HCT116 (cell line): Measurements from ENCODE around the gene KNL1. TPM values are rescaled to one million over a fixed set of nuclear protein-coding genes. Genes with fewer than 3 reads are reported as not detected.

Experiments
- ATAC-seq: fragments of 200-7000 bp; cut with Tn5 transposase; 2 replicates; pipeline ENCODE4 v1.9.1; 2020; ENCODE audit warnings: mild to moderate bottlenecking, moderate library complexity
- BruUV-seq: library from RNA; stranded (reverse); fragments of 400-500 nt; replicated peaks from 2 replicates; lab custom pipeline; 2021; lab: Mats Ljungman, UMichigan
- CTCF ChIA-PET: fragments of 300-600 bp; sonication (Branson Sonifier 250); formaldehyde crosslinking; loops from one replicate; lab custom pipeline; 2021; ENCODE audit warnings: antibody characterized with exemption; lab: Charles Lee
- POLR2A ChIA-PET: fragments of 300-600, 350-600 bp; sonication (Branson Sonifier 250); formaldehyde crosslinking; loops from one replicate; lab custom pipeline; 2021; ENCODE audit warnings: antibody characterized with exemption; lab: Charles Lee
- RAD21 ChIA-PET, 2 experiments: fragments of 300-600 bp; sonication (Branson Sonifier 250); formaldehyde crosslinking; loops; one replicate each; lab custom pipeline; 2023; ENCODE audit warnings: low total read pairs in 2 of 2; ENCODE audit not compliant: uncharacterized antibody in 2 of 2, unreplicated experiment in 2 of 2, low non-redundant PET in 1 of 2; lab: Charles Lee
- DNase-seq: peaks from one replicate; pipeline ENCODE4 v3.0.0-alpha.2; 2010; ENCODE audit warnings: low read depth, low spot score
- H2AFZ ChIP-seq: fragments of 200-600 bp; shearing (Covaris generic), sonication (generic); 2 replicates; pipeline ENCODE4 v1.6.1; 2017; ENCODE audit warnings: low read depth, mixed run types, mixed read lengths, antibody characterized with exemption, low read length; ENCODE audit not compliant: poor library complexity, severe bottlenecking
- H3K27ac ChIP-seq: 2 replicates; pipeline ENCODE4 v1.5.1; 2012; ENCODE audit warnings: low read depth, low read length
- H3K27me3 ChIP-seq: fragments of 200-600 bp; sonication (generic); 2 replicates; pipeline ENCODE4 v1.6.1; 2016; ENCODE audit warnings: mixed run types, low read length, mixed read lengths; ENCODE audit not compliant: insufficient read depth
- H3K36me3 ChIP-seq, 2 experiments: fragments of 200-500 bp in 1 of 2; fragments of 200-600 bp in 1 of 2; sonication (Bioruptor generic) in 1 of 2; sonication (generic) in 1 of 2; 2 replicates each; pipeline versions ENCODE4 v1.5.1 to v1.6.1; 2014 to 2016; ENCODE audit warnings: low read length in 2 of 2, inconsistent platforms in 1 of 2, mixed read lengths in 1 of 2, mixed run types in 1 of 2; ENCODE audit not compliant: insufficient read depth in 2 of 2, control insufficient read depth in 1 of 2
- H3K4me1 ChIP-seq, 2 experiments: fragments of 200-600 bp in 1 of 2; sonication (generic) in 1 of 2; 2 replicates each; pipeline versions ENCODE4 v1.5.1 to v1.6.1; 2012 to 2017; ENCODE audit warnings: low read length in 2 of 2, inconsistent platforms in 1 of 2, mild to moderate bottlenecking in 1 of 2, mixed read lengths in 1 of 2, mixed run types in 1 of 2, moderate library complexity in 1 of 2; ENCODE audit not compliant: insufficient read depth in 2 of 2, control insufficient read depth in 1 of 2
- H3K4me2 ChIP-seq: fragments of 200-600 bp; sonication (generic); 2 replicates; pipeline ENCODE4 v1.6.1; 2017; ENCODE audit warnings: mixed run types, low read length, mixed read lengths
- H3K4me3 ChIP-seq, 2 experiments: fragments of 200-600 bp in 1 of 2; sonication (generic) in 1 of 2; replicated peaks in 1 of 2; 2 replicates each; pipeline ENCODE4 v1.5.1; 2011 to 2016; ENCODE audit warnings: low read length in 2 of 2, control low read depth in 1 of 2, low read depth in 1 of 2, mild to moderate bottlenecking in 1 of 2, mixed read lengths in 1 of 2, mixed run types in 1 of 2
- H3K79me2 ChIP-seq: fragments of 200-600 bp; sonication (generic); 2 replicates; pipeline ENCODE4 v1.6.1; 2017; ENCODE audit warnings: mild to moderate bottlenecking, mixed run types, low read length, moderate library complexity, mixed read lengths; ENCODE audit not compliant: insufficient read depth
- H3K9ac ChIP-seq: fragments of 200-600 bp; sonication (generic); 2 replicates; pipeline ENCODE4 v1.6.1; 2016; ENCODE audit warnings: low read length, mixed read lengths
- H3K9me2 ChIP-seq: fragments of 200-600 bp; sonication (generic), shearing (Covaris generic); 2 replicates; pipeline ENCODE4 v1.6.1; 2017; ENCODE audit warnings: mixed run types, mild to moderate bottlenecking, moderate library complexity; ENCODE audit not compliant: insufficient read depth
- H3K9me3 ChIP-seq, 2 experiments: fragments of 200-500 bp in 1 of 2; fragments of 200-600 bp in 1 of 2; sonication (Bioruptor generic) in 1 of 2; sonication (generic) in 1 of 2; 2 replicates each; pipeline ENCODE4 v1.6.1; 2014 to 2017; ENCODE audit warnings: low read length in 2 of 2, mixed read lengths in 2 of 2, inconsistent platforms in 1 of 2, low read depth in 1 of 2, mild to moderate bottlenecking in 1 of 2, mixed run types in 1 of 2, moderate library complexity in 1 of 2; ENCODE audit not compliant: control insufficient read depth in 1 of 2, insufficient read depth in 1 of 2
- H4K20me1 ChIP-seq: fragments of 200-600 bp; sonication (generic), shearing (Covaris generic); 2 replicates; pipeline ENCODE4 v1.6.1; 2017; ENCODE audit warnings: mixed run types, mild to moderate bottlenecking, moderate library complexity; ENCODE audit not compliant: insufficient read depth
- ATF3 ChIP-seq: IDR thresholded peaks from 2 replicates; pipeline ENCODE4 v1.6.1; 2012
- CBX3 ChIP-seq: IDR thresholded peaks from 2 replicates; pipeline ENCODE4 v1.6.1; 2012; ENCODE audit warnings: low read depth
- CTCF ChIP-seq, 3 experiments: fragments of 200-600 bp in 1 of 3; sonication (generic) in 1 of 3; IDR thresholded peaks in 2 of 3; conservative IDR thresholded peaks in 1 of 3; 2 replicates each; pipeline ENCODE4 v1.5.1; 2012 to 2017; ENCODE audit warnings: low read depth in 2 of 3, low read length in 2 of 3, antibody characterized with exemption in 1 of 3, borderline replicate concordance in 1 of 3, control low read depth in 1 of 3, mild to moderate bottlenecking in 1 of 3, mixed read lengths in 1 of 3, mixed run types in 1 of 3, moderate library complexity in 1 of 3; ENCODE audit not compliant: insufficient read depth in 1 of 3
- EGR1 ChIP-seq: IDR thresholded peaks from 2 replicates; pipeline ENCODE4 v1.6.1; 2012; ENCODE audit warnings: low read depth
- ELF1 ChIP-seq: IDR thresholded peaks from 2 replicates; pipeline ENCODE4 v1.6.1; 2012; ENCODE audit warnings: low read depth, borderline replicate concordance
- EZH2 ChIP-seq: fragments of 200-600 bp; sonication (generic); IDR thresholded peaks from 2 replicates; pipeline ENCODE4 v1.6.1; 2017; ENCODE audit warnings: antibody characterized with exemption, mixed run types
- RAD21 ChIP-seq: IDR thresholded peaks from 2 replicates; pipeline ENCODE4 v1.6.1; 2012; ENCODE audit warnings: low read depth, mild to moderate bottlenecking
- REST ChIP-seq: IDR thresholded peaks from 2 replicates; pipeline ENCODE4 v1.6.1; 2012; ENCODE audit warnings: low read depth
- SRF ChIP-seq: IDR thresholded peaks from 2 replicates; pipeline ENCODE4 v1.6.1; 2012; ENCODE audit warnings: low read depth
- YY1 ChIP-seq: IDR thresholded peaks from 2 replicates; pipeline ENCODE4 v1.6.1; 2011; ENCODE audit warnings: low read length, low read depth, moderate library complexity, mild to moderate bottlenecking; ENCODE audit not compliant: insufficient replicate concordance; ENCODE audit errors: extremely low read depth
- ZNF274 ChIP-seq: fragments of 200-500 bp; sonication (Bioruptor generic); IDR thresholded peaks from 2 replicates; pipeline ENCODE4 v1.6.1; 2014; ENCODE audit warnings: mild to moderate bottlenecking, low read depth, low read length, inconsistent platforms
- intact Hi-C: fragments of 100-400 bp; cut with micrococcal nuclease; formaldehyde crosslinking; loops from 2 replicates; pipeline ENCODE4 v1.10.0; 2022
- total RNA-seq: library from RNA; stranded (reverse); gene quantifications from one replicate; pipeline ENCODE4 v1.2.1, GENCODE V29; 2021; ENCODE audit not compliant: unreplicated experiment

The KNL1 gene
- total RNA-seq, 1 experiment from 2014 or later: 30.6 TPM

- Histone ChIP-seq H2AFZ (no peak overlapping the region), H3K27ac (no peak overlapping the region)
These were observed 53.5 kb downstream of the KNL1 start for GRCh38 chr15:40647523-40647922.

More at GRCh38 chr15:40647523-40647922, 53.5 kb downstream of the KNL1 start:
- BruUV-seq: no TSS peak
- peaks cover 4 to 16% of the 10 kb centered on the region in 2 experiments; a peak in 2 of 4 replicates for H3K36me3 ChIP-seq
- no peak overlapping the region for H3K9ac ChIP-seq
- ChIA-PET CTCF (no interaction called here), RAD21 (no interaction called here), POLR2A (no interaction called here)
- H3K4me1 ChIP-seq: no peaks in the 10 kb centered on the region
- H4K20me1 ChIP-seq: no peaks in the 10 kb centered on the region
- intact Hi-C loops: no loop called here
- no peaks in the 10 kb centered on the region for H3K9me2 ChIP-seq
- H3K27me3 ChIP-seq: no peaks in the 10 kb centered on the region
- no peak overlapping the region for H3K4me2 ChIP-seq
- DNase-seq (no peak), ATAC-seq (no peak)
- H3K79me2 ChIP-seq: no peaks in the 10 kb centered on the region
- TF ChIP-seq YY1: no peak
- no peak for TF ChIP-seq RAD21
- TF ChIP-seq CTCF (IDR thresholded peaks at IDR 0.05 in 2 of 3, conservative IDR thresholded peaks at IDR 0.05 in 1 of 3; ENCODE audit: borderline replicate concordance in 1 of 3, insufficient read depth in 1 of 3, low read depth in 2 of 3, low read length in 2 of 3): no peak
- no peak for TF ChIP-seq CBX3
- no peak for TF ChIP-seq ZNF274
- no peak for TF ChIP-seq EZH2
- no peak for TF ChIP-seq EGR1
- TF ChIP-seq ATF3: no peak
- TF ChIP-seq SRF: no peak
- no peak for TF ChIP-seq ELF1
- no peak for TF ChIP-seq REST
- no peak overlapping the region for H3K4me3 ChIP-seq
- H3K9me3 ChIP-seq: no peaks in the 10 kb centered on the region
